OCI-LY1 (cell line): ENCODE results near the gene TPCN1.

Experiments
- H2AFZ ChIP-seq: fragments of 200-600 bp; sonication (generic), shearing (Covaris generic); 2 replicates; pipeline ENCODE4 v1.6.0; 2014; ENCODE audit warnings: antibody characterized with exemption, mild to moderate bottlenecking, low read length
- H3F3A ChIP-seq: fragments of 200-600 bp; sonication (generic), shearing (Covaris generic); 2 replicates; pipeline ENCODE4 v1.6.0; 2014; ENCODE audit warnings: mild to moderate bottlenecking, antibody characterized with exemption, low read length, moderate library complexity; ENCODE audit not compliant: insufficient read depth
- H3K27ac ChIP-seq: fragments of 200-600 bp; sonication (generic); 2 replicates; pipeline ENCODE4 v1.5.1; 2014; ENCODE audit warnings: low read length, mixed run types, mild to moderate bottlenecking, low read depth; ENCODE audit not compliant: poor library complexity, severe bottlenecking
- H3K27me3 ChIP-seq: fragments of 200-600 bp; sonication (generic); 2 replicates; pipeline ENCODE4 v1.6.0; 2014; ENCODE audit warnings: antibody characterized with exemption, mild to moderate bottlenecking, low read length, moderate library complexity; ENCODE audit not compliant: insufficient read depth
- H3K36me3 ChIP-seq: fragments of 200-600 bp; sonication (generic); 2 replicates; pipeline ENCODE4 v1.6.1; 2014; ENCODE audit warnings: mild to moderate bottlenecking, antibody characterized with exemption, low read length, moderate library complexity, mixed read lengths; ENCODE audit not compliant: insufficient read depth
- H3K4me1 ChIP-seq: fragments of 200-600 bp; sonication (generic); 2 replicates; pipeline ENCODE4 v1.5.1; 2014; ENCODE audit warnings: mild to moderate bottlenecking, low read length, moderate library complexity; ENCODE audit not compliant: insufficient read depth, severe bottlenecking
- H3K4me2 ChIP-seq: fragments of 200-600 bp; sonication (generic), shearing (Covaris generic); 2 replicates; pipeline ENCODE4 v1.6.1; 2014; ENCODE audit warnings: low read length
- H3K4me3 ChIP-seq: fragments of 200-600 bp; sonication (generic); 2 replicates; pipeline ENCODE4 v1.5.1; 2014; ENCODE audit warnings: low read length, low read depth, mild to moderate bottlenecking, mixed read lengths; ENCODE audit not compliant: poor library complexity, severe bottlenecking
- H3K79me2 ChIP-seq: fragments of 200-600 bp; shearing (Covaris generic); 2 replicates; pipeline ENCODE4 v1.6.1; 2016; ENCODE audit warnings: mixed run types, low read length, mixed read lengths; ENCODE audit not compliant: insufficient read depth
- H3K9ac ChIP-seq: fragments of 200-600 bp; sonication (generic), shearing (Covaris generic); 2 replicates; pipeline ENCODE4 v1.6.1; 2014; ENCODE audit warnings: mild to moderate bottlenecking, low read length, mixed read lengths
- H3K9me2 ChIP-seq: fragments of 200-600 bp; sonication (generic), shearing (Covaris generic); 2 replicates; pipeline ENCODE4 v1.6.1; 2014; ENCODE audit warnings: low read depth, mild to moderate bottlenecking, low read length, mixed read lengths
- H3K9me3 ChIP-seq: fragments of 200-600 bp; shearing (Covaris generic); 2 replicates; pipeline ENCODE4 v1.6.1; 2014; ENCODE audit warnings: low read length, mixed read lengths
- H4K20me1 ChIP-seq: fragments of 200-600 bp; sonication (generic), shearing (Covaris generic); 2 replicates; pipeline ENCODE4 v1.6.0; 2016; ENCODE audit warnings: mild to moderate bottlenecking, low read length; ENCODE audit not compliant: insufficient read depth
- EZH2 ChIP-seq: fragments of 200-600 bp; sonication (generic), shearing (Covaris generic); IDR thresholded peaks from 2 replicates; pipeline ENCODE4 v1.8.0; 2017; ENCODE audit warnings: borderline replicate concordance, mixed run types, mild to moderate bottlenecking, antibody characterized with exemption, low read length, moderate library complexity, mixed read lengths
- TF ChIP-seq, protein P1 (sequence below): fragments of 200-600 bp; sonication (generic), shearing (Covaris generic); IDR thresholded peaks from 2 replicates; pipeline ENCODE4 v1.5.1; 2017; ENCODE audit warnings: mild to moderate bottlenecking, antibody characterized with exemption, low read length, moderate library complexity, mixed read lengths

Gene TPCN1

DNA sequence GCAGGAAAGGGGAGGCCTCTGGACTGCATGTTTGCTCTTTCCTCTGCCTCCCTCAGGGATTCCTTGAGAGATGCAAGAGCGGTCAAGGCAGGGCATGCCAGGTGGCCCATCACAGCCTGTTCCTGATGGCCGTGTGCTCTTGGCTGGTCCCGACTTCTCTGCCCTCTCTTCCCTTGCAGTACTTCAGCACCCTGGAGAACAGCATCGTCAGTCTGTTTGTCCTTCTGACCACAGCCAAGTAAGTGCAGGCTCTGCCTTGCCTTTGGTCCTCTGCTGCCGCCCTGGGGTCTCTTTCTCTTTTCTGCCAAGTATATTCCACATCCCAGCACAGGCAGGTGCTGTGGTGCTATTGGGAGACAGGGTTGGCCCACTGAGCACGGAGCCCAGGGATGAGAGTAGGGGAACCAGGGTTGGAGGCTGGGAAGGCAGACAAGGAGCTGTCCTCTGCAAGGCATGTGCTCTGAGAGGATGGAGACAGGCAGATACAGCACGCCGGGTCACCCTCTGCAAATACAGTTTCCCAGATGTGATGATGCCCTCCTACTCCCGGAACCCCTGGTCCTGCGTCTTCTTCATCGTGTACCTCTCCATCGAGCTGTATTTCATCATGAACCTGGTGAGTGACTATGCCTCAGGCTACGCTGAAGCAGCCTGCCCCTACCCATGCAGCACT, 51.9 kb downstream of the TPCN1 start:
- H3K9me2 ChIP-seq, result no peaks in the 10 kb centered on the region
- H3K9me3 ChIP-seq, result no peaks in the 10 kb centered on the region
- TF ChIP-seq, protein P1, sequence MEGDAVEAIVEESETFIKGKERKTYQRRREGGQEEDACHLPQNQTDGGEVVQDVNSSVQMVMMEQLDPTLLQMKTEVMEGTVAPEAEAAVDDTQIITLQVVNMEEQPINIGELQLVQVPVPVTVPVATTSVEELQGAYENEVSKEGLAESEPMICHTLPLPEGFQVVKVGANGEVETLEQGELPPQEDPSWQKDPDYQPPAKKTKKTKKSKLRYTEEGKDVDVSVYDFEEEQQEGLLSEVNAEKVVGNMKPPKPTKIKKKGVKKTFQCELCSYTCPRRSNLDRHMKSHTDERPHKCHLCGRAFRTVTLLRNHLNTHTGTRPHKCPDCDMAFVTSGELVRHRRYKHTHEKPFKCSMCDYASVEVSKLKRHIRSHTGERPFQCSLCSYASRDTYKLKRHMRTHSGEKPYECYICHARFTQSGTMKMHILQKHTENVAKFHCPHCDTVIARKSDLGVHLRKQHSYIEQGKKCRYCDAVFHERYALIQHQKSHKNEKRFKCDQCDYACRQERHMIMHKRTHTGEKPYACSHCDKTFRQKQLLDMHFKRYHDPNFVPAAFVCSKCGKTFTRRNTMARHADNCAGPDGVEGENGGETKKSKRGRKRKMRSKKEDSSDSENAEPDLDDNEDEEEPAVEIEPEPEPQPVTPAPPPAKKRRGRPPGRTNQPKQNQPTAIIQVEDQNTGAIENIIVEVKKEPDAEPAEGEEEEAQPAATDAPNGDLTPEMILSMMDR, result no peak
- no peak for TF ChIP-seq EZH2
- H4K20me1 ChIP-seq, result no peaks in the 10 kb centered on the region
- H3K4me3 ChIP-seq, result no peak overlapping the region
- no peaks in the 10 kb centered on the region for H3K27me3 ChIP-seq
- peaks cover 95% of the 10 kb centered on the region for H3K36me3 ChIP-seq
- no peaks in the 10 kb centered on the region for H3F3A ChIP-seq
- H3K27ac ChIP-seq, result no peak overlapping the region
- H3K4me2 ChIP-seq, result no peak overlapping the region
- no peaks in the 10 kb centered on the region for H3K4me1 ChIP-seq
- no peak overlapping the region for H3K9ac ChIP-seq
- no peak overlapping the region for H2AFZ ChIP-seq
- H3K79me2 ChIP-seq, result no peaks in the 10 kb centered on the region

DNA sequence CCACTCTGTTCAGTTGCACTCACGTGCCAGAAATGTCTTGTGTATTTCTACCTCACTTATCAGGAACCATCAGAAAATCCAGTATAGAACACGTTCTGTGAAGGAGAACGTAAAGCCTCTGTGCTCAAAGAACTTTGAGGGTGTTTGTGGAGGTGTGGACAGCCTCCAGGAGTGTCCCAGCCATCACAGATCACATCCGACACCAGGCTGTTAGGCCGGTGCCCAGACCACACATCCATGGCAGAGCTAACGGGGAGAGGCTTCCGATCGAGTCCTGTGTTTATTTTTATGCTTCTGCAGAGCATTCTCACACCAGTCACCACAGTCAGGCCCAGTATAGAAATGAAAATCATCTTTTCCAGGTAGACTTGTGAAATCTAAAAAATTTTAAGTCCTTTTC, 53.6 kb downstream of the TPCN1 start:
- Histone ChIP-seq H2AFZ (no peak overlapping the region), H3K4me2 (no peak overlapping the region), H3K4me1 (no peaks in the 10 kb centered on the region), H3K9me2 (no peaks in the 10 kb centered on the region), H3K79me2 (no peaks in the 10 kb centered on the region), H3K4me3 (no peak overlapping the region), H3K9me3 (no peaks in the 10 kb centered on the region), H3K36me3 (peaks cover 91% of the 10 kb centered on the region), H3K27ac (no peak overlapping the region), H3K27me3 (no peaks in the 10 kb centered on the region), H3K9ac (no peak overlapping the region), H4K20me1 (no peaks in the 10 kb centered on the region), H3F3A (no peaks in the 10 kb centered on the region)
- TF ChIP-seq EZH2, result no peak
- TF ChIP-seq, protein P1, result no peak

DNA sequence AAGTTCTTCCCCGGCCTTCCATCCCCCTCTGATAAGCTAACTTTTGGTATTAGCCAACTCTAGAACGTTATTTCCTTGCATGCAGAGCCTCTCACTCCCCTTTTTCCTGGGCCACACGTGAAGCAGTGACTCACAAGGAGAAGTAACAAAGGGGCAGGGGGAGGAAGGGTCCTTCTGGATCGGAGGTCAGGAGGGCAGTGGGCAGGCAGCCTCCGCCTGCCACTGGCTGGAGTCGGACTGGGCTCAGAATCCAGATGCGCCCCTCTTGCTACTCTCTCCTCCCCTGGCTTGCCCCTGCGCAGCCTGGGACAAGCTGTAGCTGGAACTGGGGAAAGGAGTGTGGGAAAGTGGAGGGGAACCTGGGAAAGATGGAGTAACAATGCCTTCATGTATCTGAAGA, 55.0 kb downstream of the TPCN1 start:
- no peak overlapping the region for H2AFZ ChIP-seq
- peaks cover 93% of the 10 kb centered on the region for H3K36me3 ChIP-seq
- H3K4me3 ChIP-seq, result no peak overlapping the region

More for the DNA sequence above, 55.0 kb downstream of the TPCN1 start:
- H3K27ac ChIP-seq, result no peak overlapping the region
- TF ChIP-seq EZH2, result no peak
- TF ChIP-seq, protein P1, result no peak
- H3K27me3 ChIP-seq, result no peaks in the 10 kb centered on the region
- H3K4me1 ChIP-seq, result no peaks in the 10 kb centered on the region
- H3K9me3 ChIP-seq, result no peaks in the 10 kb centered on the region
- H3K9me2 ChIP-seq, result no peaks in the 10 kb centered on the region
- H3K9ac ChIP-seq, result no peak overlapping the region
- no peak overlapping the region for H3K4me2 ChIP-seq
- H4K20me1 ChIP-seq, result no peaks in the 10 kb centered on the region
- H3F3A ChIP-seq, result no peaks in the 10 kb centered on the region
- no peaks in the 10 kb centered on the region for H3K79me2 ChIP-seq
